H1 (cell line): ENCODE measurements around the gene CFLAR. TPM values are rescaled to one million over a fixed set of nuclear protein-coding genes. Genes with fewer than 3 reads are reported as not detected.

ENCODE experiments used
- CTBP2 ChIP-seq: IDR thresholded peaks from 2 replicates; pipeline ENCODE4 v1.7.0; 2011; ENCODE audit warnings: borderline replicate concordance, mild to moderate bottlenecking, moderate library complexity, mixed read lengths, low read length; ENCODE audit not compliant: insufficient read depth, insufficient read length
- KDM4A ChIP-seq: IDR thresholded peaks from one replicate; pipeline ENCODE4 v1.7.1; 2012; ENCODE audit warnings: low read depth, mild to moderate bottlenecking, moderate library complexity, low read length, inconsistent platforms; ENCODE audit not compliant: severe bottlenecking
- SIN3A ChIP-seq, 2 experiments: IDR thresholded peaks in 1 of 2; conservative IDR thresholded peaks in 1 of 2; 2 replicates each; pipeline ENCODE4 v1.6.1; 2011 to 2012; ENCODE audit warnings: low read length in 2 of 2, improper control_type of control experiment in 1 of 2, low read depth in 1 of 2, mild to moderate bottlenecking in 1 of 2
- TBP ChIP-seq: IDR thresholded peaks from 2 replicates; pipeline ENCODE4 v1.6.1; 2011; ENCODE audit warnings: low read depth, low read length, improper control_type of control experiment
- polyA plus RNA-seq, 7 experiments: library from polyadenylated mRNA; depleted of rRNA in 3 of 7; stranded (reverse) in 5 of 7; unstranded in 2 of 7; fragments of >200 nt in 5 of 7; fragments of 200-250 nt in 2 of 7; gene quantifications; 1 replicate in 5 of 7; 2 replicates in 1 of 7; 4 replicates in 1 of 7; pipeline versions ENCODE4 v1.2.1 to v1.2.3, GENCODE V29; 2011 to 2013; ENCODE audit warnings: missing spikeins in 2 of 7, mixed read lengths in 2 of 7
- total RNA-seq: library from RNA; stranded (reverse); fragmentation: NEBNext Ultra II Directional; extraction: Animal tissue kit (Norgen Biotek cat#: 25700); gene quantifications from 2 replicates; pipeline ENCODE4 v1.2.1, GENCODE V29; 2021
- TF ChIP-seq, protein P1 (sequence below): fragments of 300-600 bp; sonication (generic); IDR thresholded peaks from 2 replicates; pipeline ENCODE4 v1.7.1; 2012; ENCODE audit warnings: low read length, moderate library complexity, mild to moderate bottlenecking, inconsistent platforms; ENCODE audit not compliant: insufficient replicate concordance

The CFLAR gene
- total and polyA plus RNA-seq, 2 of the 8 experiments (the other 6 are each of a cell fraction or from before 2014, with no cell fraction given), result 1.1 to 3.9 TPM

DNA sequence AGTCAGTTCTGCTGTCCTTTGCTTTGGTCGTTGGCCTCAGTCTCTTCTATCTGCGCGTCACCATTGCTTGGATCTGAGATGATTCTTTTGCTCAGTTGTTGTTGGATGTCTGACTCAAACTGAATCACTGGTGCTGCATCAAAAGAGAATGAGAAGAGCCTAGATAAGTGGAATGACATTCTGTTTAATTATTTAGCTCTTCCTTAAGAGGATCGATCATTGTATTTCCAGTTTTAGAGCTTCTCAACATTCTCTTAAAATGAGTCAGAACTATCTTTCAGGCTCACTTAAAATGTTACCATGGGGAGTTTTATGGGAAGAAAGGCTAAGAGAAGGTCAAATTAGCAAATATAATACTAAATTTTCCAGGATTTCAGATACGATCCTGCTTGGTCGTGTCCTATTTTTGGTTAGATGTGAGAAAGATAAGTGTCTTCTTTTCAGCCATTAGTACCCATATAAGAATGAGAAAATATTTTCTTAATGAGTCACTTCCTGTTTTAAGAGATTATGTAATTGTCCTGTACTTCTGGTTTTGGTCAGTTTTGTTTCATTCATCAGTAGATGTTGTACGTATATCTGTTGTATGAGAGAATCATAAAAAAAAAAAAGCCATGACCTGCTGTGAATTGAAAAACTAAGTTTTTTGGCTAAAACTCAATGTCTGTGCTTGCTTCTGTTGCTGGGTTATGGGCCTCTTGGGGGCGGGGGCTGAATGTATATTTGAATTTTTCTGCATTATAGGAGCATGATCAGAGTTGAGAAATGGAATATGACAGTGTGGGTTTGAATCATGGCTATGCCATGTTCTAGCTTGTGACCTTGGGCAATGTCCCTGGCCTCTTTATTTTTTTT is 35.4 kb downstream of the CFLAR start (continued):
- TF ChIP-seq, protein P1, sequence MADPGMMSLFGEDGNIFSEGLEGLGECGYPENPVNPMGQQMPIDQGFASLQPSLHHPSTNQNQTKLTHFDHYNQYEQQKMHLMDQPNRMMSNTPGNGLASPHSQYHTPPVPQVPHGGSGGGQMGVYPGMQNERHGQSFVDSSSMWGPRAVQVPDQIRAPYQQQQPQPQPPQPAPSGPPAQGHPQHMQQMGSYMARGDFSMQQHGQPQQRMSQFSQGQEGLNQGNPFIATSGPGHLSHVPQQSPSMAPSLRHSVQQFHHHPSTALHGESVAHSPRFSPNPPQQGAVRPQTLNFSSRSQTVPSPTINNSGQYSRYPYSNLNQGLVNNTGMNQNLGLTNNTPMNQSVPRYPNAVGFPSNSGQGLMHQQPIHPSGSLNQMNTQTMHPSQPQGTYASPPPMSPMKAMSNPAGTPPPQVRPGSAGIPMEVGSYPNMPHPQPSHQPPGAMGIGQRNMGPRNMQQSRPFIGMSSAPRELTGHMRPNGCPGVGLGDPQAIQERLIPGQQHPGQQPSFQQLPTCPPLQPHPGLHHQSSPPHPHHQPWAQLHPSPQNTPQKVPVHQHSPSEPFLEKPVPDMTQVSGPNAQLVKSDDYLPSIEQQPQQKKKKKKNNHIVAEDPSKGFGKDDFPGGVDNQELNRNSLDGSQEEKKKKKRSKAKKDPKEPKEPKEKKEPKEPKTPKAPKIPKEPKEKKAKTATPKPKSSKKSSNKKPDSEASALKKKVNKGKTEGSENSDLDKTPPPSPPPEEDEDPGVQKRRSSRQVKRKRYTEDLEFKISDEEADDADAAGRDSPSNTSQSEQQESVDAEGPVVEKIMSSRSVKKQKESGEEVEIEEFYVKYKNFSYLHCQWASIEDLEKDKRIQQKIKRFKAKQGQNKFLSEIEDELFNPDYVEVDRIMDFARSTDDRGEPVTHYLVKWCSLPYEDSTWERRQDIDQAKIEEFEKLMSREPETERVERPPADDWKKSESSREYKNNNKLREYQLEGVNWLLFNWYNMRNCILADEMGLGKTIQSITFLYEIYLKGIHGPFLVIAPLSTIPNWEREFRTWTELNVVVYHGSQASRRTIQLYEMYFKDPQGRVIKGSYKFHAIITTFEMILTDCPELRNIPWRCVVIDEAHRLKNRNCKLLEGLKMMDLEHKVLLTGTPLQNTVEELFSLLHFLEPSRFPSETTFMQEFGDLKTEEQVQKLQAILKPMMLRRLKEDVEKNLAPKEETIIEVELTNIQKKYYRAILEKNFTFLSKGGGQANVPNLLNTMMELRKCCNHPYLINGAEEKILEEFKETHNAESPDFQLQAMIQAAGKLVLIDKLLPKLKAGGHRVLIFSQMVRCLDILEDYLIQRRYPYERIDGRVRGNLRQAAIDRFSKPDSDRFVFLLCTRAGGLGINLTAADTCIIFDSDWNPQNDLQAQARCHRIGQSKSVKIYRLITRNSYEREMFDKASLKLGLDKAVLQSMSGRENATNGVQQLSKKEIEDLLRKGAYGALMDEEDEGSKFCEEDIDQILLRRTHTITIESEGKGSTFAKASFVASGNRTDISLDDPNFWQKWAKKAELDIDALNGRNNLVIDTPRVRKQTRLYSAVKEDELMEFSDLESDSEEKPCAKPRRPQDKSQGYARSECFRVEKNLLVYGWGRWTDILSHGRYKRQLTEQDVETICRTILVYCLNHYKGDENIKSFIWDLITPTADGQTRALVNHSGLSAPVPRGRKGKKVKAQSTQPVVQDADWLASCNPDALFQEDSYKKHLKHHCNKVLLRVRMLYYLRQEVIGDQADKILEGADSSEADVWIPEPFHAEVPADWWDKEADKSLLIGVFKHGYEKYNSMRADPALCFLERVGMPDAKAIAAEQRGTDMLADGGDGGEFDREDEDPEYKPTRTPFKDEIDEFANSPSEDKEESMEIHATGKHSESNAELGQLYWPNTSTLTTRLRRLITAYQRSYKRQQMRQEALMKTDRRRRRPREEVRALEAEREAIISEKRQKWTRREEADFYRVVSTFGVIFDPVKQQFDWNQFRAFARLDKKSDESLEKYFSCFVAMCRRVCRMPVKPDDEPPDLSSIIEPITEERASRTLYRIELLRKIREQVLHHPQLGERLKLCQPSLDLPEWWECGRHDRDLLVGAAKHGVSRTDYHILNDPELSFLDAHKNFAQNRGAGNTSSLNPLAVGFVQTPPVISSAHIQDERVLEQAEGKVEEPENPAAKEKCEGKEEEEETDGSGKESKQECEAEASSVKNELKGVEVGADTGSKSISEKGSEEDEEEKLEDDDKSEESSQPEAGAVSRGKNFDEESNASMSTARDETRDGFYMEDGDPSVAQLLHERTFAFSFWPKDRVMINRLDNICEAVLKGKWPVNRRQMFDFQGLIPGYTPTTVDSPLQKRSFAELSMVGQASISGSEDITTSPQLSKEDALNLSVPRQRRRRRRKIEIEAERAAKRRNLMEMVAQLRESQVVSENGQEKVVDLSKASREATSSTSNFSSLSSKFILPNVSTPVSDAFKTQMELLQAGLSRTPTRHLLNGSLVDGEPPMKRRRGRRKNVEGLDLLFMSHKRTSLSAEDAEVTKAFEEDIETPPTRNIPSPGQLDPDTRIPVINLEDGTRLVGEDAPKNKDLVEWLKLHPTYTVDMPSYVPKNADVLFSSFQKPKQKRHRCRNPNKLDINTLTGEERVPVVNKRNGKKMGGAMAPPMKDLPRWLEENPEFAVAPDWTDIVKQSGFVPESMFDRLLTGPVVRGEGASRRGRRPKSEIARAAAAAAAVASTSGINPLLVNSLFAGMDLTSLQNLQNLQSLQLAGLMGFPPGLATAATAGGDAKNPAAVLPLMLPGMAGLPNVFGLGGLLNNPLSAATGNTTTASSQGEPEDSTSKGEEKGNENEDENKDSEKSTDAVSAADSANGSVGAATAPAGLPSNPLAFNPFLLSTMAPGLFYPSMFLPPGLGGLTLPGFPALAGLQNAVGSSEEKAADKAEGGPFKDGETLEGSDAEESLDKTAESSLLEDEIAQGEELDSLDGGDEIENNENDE, result no peak
- TF ChIP-seq TBP (no peak), KDM4A (no peak), SIN3A (conservative IDR thresholded peaks at IDR 0.05 in 1 of 2, IDR thresholded peaks at IDR 0.05 in 1 of 2; ENCODE audit: low read depth in 1 of 2, low read length in 2 of 2) (no peak), CTBP2 (no peak)
